ENCODE measurements around the gene WFDC1.

GRCh38 chr16:84274515-84274914 is 20.2 kb upstream of the WFDC1 start:
- no peak for TF ChIP-seq CTCF (IDR thresholded peaks at IDR 0.05; ENCODE audit: insufficient read depth, low read length)
- no peak for TF ChIP-seq REST (IDR thresholded peaks at IDR 0.05; ENCODE audit: insufficient replicate concordance, low read depth)
- no peak for TF ChIP-seq POLR2AphosphoS5 (IDR thresholded peaks at IDR 0.05; ENCODE audit: low read depth)
- TF ChIP-seq GABPA (IDR thresholded peaks at IDR 0.05; ENCODE audit: low read depth), result no peak

Data from HL-60 (cell line).